Fibroblast of peridontal ligament (primary cell): ENCODE results near the gene GDPD4.

Experiments
- DNase-seq: peaks from one replicate; pipeline ENCODE4 v3.0.0-alpha.2; 2010; ENCODE audit errors: extremely low read depth

Gene GDPD4

DNA sequence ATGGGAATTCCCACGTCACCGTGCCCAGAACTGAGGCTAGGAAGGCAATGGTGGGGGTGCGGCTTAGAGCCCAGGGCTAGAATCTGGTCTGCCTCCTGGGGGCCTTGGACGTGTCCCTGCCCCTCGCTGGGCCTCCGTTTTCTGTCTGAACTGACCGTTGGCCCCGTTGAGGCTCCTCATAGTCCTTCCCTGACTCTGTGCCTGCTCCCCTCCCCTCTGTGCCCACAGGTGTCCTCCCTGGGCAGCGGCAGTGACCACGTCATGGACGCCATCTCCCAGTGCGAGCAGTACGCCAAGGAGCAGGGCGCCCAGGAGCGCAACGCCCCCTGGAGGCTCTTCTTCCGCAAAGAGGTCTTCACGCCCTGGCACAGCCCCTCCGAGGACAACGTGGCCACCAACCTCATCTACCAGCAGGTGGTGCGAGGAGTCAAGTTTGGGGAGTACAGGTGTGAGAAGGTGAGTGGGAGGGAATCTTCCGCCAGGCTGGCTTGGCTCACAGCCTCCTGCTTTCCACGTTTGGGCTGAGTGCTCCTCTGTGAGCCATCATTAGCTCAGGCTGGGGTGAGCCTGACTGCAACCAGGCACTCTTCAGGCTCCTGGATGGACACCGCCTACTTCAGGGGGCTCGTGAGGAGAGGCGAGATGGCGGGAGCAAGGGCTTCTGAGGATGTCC, 109.5 kb downstream of the GDPD4 start:
- peak; percentile 21 for DNase-seq

- no peak for DNase-seq
These were observed 110.1 kb downstream of the GDPD4 start for GRCh38 chr11:77191429-77191822.

DNA sequence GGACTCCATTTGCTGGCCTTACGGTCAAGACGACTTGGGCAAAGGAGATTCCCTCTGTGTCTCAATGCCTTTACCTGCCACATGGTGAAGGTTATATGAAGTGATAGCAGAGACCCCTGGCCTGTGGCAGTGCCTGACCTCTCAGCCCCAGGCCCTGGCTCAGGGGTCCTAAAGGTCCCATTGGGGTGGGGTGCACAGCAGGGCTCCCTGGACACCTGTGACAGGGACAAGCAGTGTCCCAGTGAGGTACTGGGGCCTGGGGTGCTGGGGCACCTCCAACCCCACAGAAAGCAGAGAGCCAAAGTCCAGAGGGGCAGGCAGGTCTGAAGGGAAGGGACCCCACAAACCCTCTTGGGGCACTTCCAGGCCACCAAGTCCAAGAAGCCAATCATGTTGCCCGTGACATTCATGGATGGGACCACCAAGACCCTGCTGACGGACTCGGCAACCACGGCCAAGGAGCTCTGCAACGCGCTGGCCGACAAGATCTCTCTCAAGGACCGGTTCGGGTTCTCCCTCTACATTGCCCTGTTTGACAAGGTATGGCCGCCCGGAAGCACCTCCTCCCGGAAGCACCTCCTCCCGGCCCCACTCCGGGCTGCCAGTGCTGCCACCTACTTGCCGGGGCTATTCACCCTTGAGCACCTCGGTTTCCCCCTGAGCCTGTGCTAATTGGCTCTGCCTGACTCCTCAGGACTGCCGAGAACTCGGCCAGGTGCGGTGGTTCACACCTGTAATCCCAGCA, 111.0 kb downstream of the GDPD4 start:
- DNase-seq, result no peak

DNA sequence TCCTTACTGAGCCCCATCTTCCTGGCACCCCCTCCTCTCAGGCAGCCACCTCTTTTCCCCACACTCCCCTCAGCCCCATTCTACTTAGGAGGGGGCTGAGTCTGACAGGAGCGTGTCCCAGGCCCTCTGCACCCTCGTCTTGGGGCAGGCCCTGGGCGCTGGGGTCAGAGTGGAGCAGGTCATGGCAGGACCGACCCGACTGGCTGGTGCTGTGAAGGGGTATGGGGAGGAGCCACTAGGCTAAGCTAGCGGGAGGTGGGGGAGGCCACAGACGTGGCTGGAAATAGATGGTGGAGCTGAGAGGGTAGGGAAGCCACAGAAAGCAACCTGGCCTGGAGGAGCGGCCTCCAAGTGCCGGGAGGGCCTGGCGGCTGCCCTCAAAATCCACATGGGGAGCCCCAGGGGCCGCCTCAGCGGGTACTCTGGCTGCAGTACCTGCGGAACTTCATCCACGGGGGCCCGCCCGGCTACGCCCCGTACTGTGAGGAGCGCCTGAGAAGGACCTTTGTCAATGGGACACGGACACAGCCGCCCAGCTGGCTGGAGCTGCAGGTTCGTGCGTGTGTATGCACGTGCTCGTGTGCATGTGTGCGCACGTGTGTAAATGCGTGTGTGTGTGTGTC, 111.8 kb downstream of the GDPD4 start:
- DNase-seq, result no peak

DNA sequence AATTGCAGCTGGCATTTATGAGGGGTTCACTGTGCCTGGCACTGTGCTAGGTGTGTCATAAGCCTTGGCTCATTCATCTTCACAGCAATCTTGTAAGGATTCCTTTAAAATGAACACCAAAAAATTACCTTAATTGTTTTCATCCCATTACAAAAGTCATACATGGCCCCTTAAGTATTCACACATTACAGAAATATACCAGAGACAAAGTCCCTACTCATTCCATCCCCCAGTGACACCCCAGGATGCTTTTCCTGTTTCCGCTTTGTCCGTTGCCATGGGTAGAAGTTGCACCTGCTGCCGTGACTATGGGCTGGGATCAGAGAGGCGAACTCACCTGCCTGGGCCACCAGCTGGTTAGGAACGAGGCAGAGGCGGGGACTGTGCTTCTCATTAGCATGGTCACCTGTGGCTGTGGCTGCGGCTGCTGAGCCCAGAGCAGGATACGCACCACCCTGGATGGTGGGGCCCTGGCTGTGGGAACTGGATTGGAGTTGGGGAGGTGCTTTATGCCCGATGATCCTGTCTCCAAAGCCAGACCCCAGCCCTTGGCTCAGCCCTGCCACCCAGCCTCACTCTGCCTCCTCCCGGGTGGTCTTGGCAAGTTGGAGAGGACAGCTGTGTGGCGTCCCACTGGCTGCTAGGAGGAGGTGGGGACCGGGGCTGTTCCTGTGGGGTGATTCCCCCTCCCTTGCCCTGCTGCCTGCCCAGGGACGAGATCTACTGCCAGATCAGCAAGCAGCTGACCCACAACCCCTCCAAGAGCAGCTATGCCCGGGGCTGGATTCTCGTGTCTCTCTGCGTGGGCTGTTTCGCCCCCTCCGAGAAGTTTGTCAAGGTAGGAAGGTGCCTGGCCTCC, 112.6 kb downstream of the GDPD4 start:
- no peak for DNase-seq

- peak; percentile 83 for DNase-seq
These were observed 113.5 kb downstream of the GDPD4 start for GRCh38 chr11:77187776-77188632.

DNA sequence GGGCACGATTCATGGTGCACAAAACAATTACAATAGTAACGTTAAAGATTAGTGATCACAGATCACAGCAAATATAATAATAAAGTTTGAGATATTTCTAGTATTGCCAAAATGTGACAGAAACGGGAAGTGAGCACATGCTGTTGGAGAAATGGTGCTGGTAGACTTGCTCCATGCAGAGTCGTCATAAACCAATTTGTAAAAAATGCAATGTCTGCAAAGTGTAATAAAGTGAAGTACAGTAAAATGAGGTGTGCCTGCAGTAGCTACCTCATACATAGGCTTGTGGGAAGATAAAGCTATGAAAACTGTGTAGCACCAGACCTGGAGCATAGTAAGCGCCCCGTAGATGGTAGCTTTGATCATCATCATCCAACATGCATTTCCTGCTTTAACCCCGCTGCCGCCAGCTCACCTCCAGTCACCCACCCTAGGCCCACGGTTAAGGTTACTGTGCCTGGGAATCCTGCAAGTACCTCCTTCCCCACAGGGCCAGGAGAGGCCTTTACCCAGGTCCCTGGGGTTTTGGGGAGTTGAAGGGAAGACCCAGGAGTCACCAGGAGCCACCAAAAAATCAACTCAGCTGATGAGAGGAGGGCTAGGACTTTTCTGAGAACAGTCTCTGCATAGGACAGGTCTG, 114.3 kb downstream of the GDPD4 start:
- no peak for DNase-seq

DNA sequence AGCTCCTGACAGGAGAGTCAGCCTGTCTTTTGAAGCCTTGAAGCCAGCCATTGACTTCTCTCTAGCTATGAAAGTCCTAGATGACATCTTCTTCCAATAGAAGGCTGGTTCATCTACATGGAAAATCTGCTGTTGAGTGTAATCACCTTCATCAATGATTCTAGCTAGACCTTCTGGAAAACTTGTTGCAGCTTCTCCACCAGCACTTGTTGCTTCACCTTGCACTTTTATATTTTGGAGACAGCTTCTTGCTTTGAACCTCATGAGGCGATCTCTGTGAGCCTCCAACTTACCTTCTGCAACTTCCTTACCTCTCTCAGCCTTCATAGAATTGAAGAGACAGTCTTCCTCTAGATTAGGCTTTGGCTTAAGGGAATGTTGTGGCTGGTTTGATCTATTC, 115.2 kb downstream of the GDPD4 start:
- no peak for DNase-seq

DNA sequence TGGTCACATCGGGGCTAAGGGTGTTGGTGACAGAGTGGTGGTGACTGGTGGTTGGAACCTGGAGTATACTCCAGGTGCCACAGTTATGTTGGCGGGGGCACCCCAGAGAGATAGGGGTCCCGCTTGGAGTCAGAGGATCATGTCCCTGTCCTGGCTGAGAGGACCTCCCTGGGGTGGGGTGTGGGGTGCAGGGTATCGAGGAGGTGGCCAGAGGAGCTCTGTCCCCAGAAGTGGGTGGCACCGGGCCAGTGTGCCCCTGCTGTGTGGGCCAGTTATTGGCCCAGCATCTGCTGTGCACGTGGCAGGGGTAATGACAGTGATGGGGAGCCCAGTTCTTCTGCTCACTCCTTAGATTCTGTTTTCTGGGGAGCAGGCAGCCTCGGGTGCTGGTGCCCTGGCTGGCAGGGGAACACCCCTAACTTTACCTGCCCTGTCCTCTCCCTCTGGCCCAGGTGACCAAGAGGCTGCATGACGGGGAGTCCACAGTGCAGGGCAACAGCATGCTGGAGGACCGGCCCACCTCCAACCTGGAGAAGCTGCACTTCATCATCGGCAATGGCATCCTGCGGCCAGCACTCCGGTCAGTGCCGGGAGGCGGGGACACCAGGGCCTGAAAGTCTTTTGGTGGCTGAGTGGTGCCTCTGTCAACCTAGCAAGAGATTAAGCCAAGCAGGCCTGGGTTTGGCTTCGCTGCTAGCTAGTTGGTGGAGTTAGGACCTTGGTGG, 117.2 kb downstream of the GDPD4 start:
- no peak for DNase-seq

DNA sequence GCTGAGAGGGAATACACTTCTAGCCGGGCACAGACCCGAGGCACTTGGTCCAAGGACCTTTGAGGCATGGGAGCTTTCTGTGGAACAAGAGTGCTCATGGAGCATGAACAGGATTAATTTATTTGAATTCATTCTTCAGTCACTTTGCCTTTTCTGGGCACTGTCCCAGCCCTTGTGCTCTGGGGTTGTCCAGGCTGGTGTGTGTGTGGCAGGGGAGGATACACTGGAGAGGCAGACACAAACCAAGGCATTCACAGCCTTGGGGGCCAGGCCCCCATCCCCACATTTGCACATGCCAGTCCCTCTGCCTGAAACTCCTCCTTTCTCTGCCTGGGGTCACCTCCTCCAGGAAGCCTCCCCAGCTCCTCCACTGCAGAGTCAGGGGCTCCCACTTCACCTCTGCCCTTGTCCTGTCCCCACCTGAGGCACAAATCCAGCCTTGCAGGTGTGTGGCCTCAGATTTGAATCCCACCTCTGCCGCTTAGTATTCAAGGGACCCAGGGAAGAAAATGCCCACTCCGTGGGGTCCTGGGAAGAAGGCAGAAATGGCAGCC, 118.0 kb downstream of the GDPD4 start:
- DNase-seq, result no peak

- no peak for DNase-seq
These were observed 118.7 kb downstream of the GDPD4 start for GRCh38 chr11:77182542-77183430.

DNA sequence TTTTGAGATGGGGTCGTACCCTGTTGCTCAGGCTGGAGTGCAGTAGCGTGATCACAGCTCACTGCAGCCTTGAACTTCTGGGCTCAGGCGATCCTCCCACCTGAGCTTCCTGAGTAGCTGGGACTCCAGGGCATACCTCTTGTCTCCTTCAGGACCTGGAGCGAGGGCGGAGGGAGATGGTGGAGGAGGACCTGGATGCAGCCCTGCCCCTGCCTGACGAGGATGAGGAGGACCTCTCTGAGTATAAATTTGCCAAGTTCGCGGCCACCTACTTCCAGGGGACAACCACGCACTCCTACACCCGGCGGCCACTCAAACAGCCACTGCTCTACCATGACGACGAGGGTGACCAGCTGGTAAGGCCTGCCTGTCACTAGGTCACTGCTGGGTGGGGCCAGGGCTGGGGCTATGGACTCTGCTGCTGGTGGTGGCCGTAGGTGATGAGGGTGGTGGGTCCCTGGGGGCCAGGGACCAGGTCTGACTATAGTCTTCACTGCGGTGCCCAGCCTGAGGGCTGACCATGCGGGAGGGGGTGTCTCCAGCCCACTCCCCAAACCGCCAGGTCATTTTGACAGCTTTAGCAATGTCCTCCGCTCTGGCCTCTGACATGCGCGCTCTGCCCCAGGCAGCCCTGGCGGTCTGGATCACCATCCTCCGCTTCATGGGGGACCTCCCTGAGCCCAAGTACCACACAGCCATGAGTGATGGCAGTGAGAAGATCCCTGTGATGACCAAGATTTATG, 119.5 kb downstream of the GDPD4 start:
- DNase-seq, result no peak

DNA sequence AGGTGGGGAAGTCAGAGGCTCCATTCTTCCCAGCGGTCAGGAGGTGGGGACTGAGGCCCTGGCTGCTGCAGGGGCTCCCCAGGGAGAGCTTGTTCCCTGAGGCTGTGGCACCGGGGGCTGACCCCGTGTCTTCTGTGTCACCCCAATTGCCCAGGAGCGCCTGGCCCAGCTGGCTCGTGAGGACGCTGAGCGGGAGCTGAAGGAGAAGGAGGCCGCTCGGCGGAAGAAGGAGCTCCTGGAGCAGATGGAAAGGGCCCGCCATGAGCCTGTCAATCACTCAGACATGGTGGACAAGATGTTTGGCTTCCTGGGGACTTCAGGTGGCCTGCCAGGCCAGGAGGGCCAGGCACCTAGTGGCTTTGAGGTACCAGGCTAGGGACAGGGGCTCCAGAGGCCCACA, 120.3 kb downstream of the GDPD4 start:
- DNase-seq, result no peak

DNA sequence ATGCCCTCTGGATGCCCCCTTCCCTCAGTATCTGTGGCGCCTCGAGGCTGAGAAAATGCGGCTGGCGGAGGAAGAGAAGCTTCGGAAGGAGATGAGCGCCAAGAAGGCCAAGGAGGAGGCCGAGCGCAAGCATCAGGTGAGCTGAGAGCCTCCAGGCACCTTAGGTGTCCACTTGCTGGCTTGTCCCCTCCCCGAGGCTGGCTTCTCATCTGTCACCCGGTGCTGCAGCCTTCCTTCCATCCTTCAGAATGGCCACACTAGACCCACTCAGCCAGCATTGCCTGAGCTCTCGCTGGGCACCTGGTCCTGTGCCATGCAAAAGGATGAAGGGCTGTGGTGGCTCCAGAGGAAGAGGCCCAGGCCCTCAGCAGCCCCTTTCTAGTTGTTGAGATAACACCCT, 121.1 kb downstream of the GDPD4 start:
- no peak for DNase-seq

- no peak for DNase-seq
These were observed 121.8 kb downstream of the GDPD4 start for GRCh38 chr11:77179681-77180080.

- DNase-seq, result no peak
These were observed 122.4 kb downstream of the GDPD4 start for GRCh38 chr11:77179048-77179447.

GRCh38 chr11:77178150-77178549, 123.3 kb downstream of the GDPD4 start:
- DNase-seq, result no peak

- no peak for DNase-seq
These were observed 124.5 kb downstream of the GDPD4 start for GRCh38 chr11:77176996-77177395.
